ENCODE measurements around the gene C11orf42. TPM values are rescaled to one million over a fixed set of nuclear protein-coding genes. Genes with fewer than 3 reads are reported as not detected.

Gene C11orf42
- not detected in 2 replicates for total RNA-seq

DNA sequence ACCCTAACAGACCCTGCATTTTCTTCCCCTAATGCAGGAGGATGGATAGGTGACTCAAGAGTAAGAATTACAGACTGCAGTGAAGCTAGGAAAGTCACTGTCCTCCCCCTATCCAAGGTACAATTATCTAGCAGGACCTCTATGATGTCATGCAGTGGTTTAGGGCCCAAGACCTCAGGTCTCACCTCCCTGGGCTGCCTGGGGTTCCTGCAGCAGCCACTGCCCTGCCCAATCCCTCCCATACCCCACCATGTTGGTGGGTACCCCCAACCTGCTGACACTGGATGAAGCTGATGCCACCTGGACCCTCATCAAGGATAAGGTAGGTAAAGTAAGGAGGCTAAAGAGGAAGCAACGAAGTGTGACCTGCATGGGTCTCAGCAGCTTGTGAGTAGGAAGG, at the start of gene C11orf42:
Gene C11orf42 (plus strand): TSS at position 192 of the 400 bp plus-strand sequence. CDS start 59 bp downstream, at position 251.

GRCh38 chr11:6170226-6170625, 35.1 kb upstream of the C11orf42 start, which contains the start of gene OR52B2:
Gene OR52B2, minus strand, starts transcription at chr11:6170326. Its CDS starts 0 bp downstream, at chr11:6170326.

DNA sequence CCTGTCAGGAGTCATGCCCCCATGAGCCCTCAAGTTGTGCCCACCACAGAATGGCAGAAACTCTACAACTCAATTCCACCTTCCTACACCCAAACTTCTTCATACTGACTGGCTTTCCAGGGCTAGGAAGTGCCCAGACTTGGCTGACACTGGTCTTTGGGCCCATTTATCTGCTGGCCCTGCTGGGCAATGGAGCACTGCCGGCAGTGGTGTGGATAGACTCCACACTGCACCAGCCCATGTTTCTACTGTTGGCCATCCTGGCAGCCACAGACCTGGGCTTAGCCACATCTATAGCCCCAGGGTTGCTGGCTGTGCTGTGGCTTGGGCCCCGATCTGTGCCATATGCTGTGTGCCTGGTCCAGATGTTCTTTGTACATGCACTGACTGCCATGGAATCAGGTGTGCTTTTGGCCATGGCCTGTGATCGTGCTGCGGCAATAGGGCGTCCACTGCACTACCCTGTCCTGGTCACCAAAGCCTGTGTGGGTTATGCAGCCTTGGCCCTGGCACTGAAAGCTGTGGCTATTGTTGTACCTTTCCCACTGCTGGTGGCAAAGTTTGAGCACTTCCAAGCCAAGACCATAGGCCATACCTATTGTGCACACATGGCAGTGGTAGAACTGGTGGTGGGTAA, 6.1 kb upstream of the C11orf42 start, which contains the start of gene OR52W1:
Gene OR52W1 (plus strand): TSS at position 51 of the 637 bp plus-strand sequence. CDS start 0 bp downstream, at position 51.

DNA sequence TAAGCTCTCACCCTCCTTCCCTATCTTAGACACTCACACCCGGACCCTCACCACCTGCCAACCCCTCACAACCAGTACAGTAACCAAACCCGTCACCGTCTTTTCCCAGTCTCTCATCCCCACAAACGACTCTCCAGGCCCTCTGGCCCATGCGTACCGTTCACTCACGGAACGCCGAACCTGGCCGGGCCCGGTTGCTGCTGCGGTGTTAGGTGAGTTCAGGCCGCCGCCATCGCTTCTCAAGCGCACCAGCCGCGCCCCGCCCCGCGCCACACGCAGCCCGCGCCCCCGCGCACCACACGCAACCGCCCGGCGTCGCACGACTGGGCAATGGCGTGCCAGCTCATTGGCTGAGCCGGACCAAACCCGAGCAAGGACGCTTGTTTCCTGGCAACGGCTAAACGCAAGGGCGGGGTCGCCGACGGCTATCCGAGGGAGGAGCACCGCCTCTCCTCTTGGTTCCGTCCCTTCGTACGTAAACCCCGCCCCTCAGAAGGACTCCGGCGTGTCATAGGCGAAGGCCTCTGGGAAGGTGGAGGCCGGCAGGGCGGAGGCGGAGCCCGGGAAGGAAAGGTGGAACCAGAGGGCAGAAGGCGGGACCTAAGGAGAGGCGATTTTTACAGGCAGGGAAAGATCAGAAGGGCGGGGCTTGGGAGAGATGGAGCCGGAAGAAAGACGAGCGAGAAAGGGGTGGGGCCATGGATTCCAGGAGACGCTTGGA, 29.2 kb downstream of the C11orf42 start, which contains the start of gene FHIP1B:
Gene FHIP1B (minus strand): TSS at position 250 of the 721 bp plus-strand sequence. CDS start 10,120 bp downstream, outside the sequence.

DNA sequence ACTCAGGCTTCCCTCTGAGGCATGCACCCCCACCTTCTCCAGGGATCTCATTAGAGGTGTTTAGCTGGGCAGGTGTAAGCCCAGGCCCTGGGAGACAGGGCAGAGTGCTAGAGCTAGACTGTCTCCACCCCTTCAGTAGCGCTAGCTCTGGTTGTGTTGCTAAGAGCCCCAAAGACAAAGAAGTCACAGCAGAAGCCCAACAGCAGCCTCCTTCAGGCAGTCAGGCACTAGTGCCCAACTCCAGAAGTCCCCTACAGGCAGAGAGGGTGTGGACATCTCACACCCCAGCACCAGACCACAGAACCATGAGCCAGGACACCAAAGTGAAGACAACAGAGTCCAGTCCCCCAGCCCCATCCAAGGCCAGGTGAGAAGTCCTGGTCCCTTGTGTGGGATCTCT, 33.5 kb downstream of the C11orf42 start, which contains the start of gene CNGA4:
Gene CNGA4 (plus strand): TSS at position 188 of the 400 bp plus-strand sequence. CDS start 118 bp downstream, at position 306.

Other genes starting within 250 kb of the C11orf42 start
- gene OR56A5, start 237.1 kb upstream of the C11orf42 start, total RNA-seq = not detected in 2 replicates
- not detected in 2 replicates for gene OR52L1, start 218.6 kb upstream of the C11orf42 start, total RNA-seq
- not detected in 2 replicates for gene OR56A4, start 198.6 kb upstream of the C11orf42 start, total RNA-seq
- not detected in 2 replicates for gene OR56A1, start 174.8 kb upstream of the C11orf42 start, total RNA-seq
- gene OR56B4, start 97.9 kb upstream of the C11orf42 start, total RNA-seq = not detected in 2 replicates
- gene OR52B2, start 35.2 kb upstream of the C11orf42 start, total RNA-seq = under 0.01 TPM in 1 of 2 replicates, not detected in the other
- not detected in 2 replicates for gene OR52W1, start 6.3 kb upstream of the C11orf42 start, total RNA-seq
- gene FHIP1B, start 29.1 kb downstream of the C11orf42 start, total RNA-seq = 13.2 and 19.2 TPM in 2 replicates
- gene CNGA4, start 33.5 kb downstream of the C11orf42 start, total RNA-seq = 0.37 TPM in 1 of 2 replicates, not detected in the other
- not detected in 2 replicates for gene CCKBR, start 54.3 kb downstream of the C11orf42 start, total RNA-seq
- gene CAVIN3, start 114.9 kb downstream of the C11orf42 start, total RNA-seq = 171 and 329 TPM in 2 replicates
- 28.3 and 31.7 TPM in 2 replicates for gene SMPD1, start 184.9 kb downstream of the C11orf42 start, total RNA-seq
- 27.6 and 29.9 TPM in 2 replicates for gene APBB1, start 213.5 kb downstream of the C11orf42 start, total RNA-seq
- gene HPX, start 235.4 kb downstream of the C11orf42 start, total RNA-seq = 0.37 and 0.98 TPM in 2 replicates